IPS DF 4.7 (cell line): Measurements from ENCODE around the gene COL4A4.
A peak's percentile ranks its signal among the peaks of the same experiment; 100 is the strongest.

ENCODE experiments used
- DNase-seq: peaks from one replicate; pipeline ENCODE4 v3.0.0-alpha.2; 2013; ENCODE audit warnings: low spot score; ENCODE audit errors: extremely low read depth

Gene COL4A4

GRCh38 chr2:227033471-227034148 lies 130.4 kb downstream of the COL4A4 start:
- DNase-seq: peak; percentile 74

GRCh38 chr2:227031379-227031778 lies 132.6 kb downstream of the COL4A4 start:
- no peak for DNase-seq

DNA sequence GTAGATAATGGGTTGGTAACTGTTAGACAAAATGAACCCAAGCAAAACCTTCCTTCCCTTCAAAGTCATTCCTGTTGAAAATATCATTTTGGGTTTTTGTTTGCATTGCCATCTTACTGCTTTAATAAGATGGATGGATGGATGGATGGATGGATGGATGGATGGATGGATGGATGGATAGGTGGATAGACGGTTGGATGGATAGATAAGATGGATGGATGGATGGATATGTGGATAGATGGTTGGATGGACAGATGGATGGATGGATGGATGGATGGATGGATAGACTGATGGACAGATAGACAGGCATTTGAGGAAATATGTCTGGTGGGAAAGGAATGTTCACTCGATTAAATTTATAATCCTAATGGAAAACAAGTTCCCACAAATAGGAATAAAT lies 133.2 kb downstream of the COL4A4 start:
- no peak for DNase-seq

DNA sequence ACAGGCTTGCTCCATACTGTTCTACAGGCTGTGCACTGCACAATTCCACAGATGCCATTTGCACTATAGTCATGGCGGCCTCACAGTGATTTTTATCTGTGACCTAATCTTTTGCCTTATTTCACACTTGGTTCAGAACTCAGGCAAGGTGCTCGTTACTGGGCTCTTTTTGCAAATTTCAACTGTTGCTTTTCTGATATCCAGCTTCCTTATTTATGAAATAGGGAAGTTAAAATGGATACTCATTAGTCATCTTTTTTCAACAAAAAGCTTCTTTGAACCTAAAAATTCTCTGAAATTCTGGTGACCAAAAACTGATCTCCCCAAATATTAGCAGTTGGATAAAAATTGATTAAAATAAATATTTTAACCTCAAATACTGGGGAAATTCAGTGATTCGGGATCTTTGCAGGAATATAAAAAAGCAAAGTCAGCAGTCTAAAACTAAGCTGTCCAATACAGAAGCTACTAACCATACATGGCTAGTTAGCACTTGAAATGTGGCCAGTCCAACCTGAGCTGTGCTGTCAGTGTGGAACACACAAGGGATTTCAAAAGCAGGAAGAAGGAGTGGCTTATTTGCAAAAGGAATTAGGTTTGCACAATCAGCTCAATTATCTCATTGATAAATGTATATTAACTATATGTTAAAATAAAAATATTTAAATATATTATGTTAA lies 134.4 kb downstream of the COL4A4 start:
- DNase-seq: no peak

GRCh38 chr2:227025510-227025909 lies 138.5 kb downstream of the COL4A4 start:
- DNase-seq: no peak

DNA sequence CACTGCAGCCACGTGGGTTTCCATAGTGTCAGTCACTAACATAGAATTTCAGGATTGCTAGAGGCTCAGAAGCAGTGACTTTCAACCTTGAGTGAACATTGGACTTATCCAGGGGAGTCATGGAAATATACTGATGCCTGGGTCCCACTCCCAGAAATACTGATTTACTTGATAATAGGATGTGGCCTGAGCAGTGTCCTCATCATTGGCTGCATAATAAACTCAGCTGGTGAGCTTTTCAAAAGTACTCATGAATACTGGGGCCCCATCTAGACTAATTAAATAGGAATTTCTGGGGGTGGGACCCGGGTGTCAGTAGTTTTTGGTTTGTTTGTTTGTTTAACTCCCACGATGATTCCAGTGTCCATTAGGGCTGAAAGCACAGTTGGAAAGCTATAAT lies 141.4 kb downstream of the COL4A4 start:
- no peak for DNase-seq

DNA sequence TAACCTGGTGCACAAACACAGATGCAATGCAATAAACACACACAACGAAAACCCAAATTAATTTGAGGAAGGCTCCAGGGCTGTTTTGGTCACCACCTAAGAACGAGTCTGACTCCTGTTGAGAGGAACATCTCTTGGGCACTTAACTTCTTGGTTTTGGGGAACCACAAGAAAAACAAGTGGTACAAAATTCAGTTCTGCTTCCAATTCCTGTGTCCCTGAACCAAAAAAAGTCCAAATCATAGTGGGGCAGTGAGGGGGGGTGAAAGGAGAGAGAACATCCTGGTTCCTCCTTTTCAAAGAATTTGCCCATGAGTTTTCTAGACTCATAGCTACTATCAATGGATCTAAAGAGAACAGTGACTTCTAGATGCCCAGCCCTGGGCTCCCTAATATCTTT lies 143.6 kb downstream of the COL4A4 start:
- no peak for DNase-seq

- DNase-seq: no peak
These were observed 147.1 kb downstream of the COL4A4 start for GRCh38 chr2:227016894-227017293.

DNA sequence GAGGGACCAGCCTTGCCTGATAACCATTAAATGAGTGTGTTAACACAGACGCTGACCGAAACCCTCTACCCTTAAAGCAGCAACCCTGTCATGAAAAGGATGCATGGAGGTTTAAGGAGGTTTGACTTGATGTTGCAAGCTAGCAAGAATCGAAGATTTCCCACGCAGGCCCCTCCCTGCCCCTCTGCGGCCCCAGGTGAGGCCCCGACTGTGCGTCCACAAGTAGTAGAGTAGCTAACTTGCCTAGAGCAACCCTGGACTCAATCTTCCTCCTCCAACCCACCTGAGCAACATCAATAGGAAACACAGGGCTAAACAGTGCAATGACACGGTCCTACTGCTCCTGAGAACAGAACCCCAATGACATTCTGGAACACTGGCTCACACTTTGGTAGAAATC lies 150.1 kb downstream of the COL4A4 start:
- no peak for DNase-seq

- no peak for DNase-seq
These were observed 150.7 kb downstream of the COL4A4 start for GRCh38 chr2:227013330-227013729.

- DNase-seq: no peak
These were observed 153.6 kb downstream of the COL4A4 start for GRCh38 chr2:227010433-227010832.

DNA sequence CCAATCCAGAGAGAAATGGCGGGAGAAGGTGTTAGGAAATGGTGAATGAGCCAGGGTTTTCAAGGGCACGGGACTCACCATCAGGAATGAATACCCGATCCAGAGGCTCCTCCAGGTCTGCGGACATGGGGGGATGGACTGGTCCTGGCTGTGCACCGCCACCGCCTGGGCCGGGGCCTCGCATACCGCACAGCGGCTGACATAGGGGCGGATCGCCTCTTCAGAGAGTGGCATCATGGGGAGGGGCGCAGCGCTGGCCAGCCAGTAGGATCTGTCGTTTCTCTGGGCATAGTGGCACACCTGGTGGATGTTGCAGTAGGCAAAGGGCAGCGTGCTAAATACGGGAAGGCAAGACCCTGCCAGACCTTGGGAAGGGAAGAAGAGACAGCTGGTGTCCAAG lies 156.1 kb downstream of the COL4A4 start:
- no peak for DNase-seq

- no peak for DNase-seq
These were observed 156.9 kb downstream of the COL4A4 start for GRCh38 chr2:227007148-227007547.

DNA sequence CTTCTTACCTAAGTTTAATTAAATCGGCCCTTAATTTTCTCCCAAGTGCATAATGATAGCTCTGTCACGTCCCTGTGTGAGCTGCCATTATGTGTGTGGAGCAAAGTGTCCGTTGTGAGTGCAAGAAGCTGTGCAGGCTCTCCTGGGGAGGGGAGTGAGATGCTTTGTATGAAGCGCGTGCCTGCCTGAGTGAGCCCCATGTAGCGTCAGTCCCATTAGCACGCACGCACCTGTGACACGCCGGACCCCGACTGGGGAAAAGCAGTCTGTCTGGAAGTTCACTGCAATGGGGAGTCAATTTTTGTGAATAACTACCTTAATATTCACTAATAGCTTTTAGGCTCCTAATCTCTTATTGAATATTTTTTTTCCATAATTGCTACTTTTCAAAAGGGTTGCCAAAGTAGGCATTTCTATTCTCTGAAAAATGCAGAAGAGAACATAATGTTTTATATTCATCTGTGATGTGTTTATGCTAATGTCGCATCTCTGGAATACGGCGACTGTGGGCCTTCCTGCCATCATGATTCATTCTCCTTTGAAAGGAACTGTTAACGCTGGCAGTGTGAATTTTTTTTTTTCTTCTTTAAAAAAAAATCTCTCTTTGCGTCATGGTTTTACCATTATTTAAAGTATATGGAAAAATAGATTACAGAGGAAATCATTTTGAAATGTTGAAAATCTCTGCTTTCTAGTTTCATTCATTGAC lies 157.7 kb downstream of the COL4A4 start:
- DNase-seq: no peak

DNA sequence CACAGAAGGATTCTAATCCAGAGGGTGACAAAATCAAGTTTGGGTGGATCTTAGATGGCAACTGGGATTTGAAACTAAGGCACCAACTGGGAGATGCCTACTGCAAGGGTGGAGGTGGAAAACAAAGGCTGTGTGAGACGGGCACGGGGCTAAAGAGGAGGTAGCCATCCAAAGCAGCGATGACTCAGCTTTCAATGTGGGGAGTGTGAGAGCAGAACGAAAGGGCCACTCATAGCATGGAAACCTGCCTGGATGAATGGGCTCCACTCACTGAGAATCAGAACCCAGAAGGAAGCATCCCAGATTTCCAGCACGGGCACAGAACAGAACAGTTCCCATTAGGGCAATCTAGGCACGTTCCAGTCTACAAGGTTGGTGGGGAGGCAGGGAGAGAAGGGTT lies 159.5 kb downstream of the COL4A4 start:
- DNase-seq: no peak

GRCh38 chr2:227000123-227000522 lies 163.9 kb downstream of the COL4A4 start:
- no peak for DNase-seq

DNA sequence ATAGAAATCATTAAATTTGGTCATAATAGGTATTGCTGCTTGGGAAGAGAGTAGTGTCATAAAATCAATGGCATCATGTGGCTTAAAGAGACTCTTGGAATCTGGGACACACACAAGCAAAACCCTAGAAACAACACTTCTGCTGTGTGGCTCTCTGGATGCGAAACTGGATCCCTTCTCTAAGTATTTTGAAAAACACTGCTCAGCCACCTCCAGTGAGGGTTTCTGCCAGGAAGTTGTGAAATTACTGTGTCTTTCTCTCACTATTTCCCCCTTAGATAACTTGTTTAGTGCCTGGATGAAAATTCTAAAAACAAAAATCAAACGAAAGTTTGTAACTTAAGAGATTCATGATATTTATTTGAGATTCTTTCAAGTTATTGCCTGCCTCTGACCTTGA lies 164.3 kb downstream of the COL4A4 start:
- DNase-seq: no peak

DNA sequence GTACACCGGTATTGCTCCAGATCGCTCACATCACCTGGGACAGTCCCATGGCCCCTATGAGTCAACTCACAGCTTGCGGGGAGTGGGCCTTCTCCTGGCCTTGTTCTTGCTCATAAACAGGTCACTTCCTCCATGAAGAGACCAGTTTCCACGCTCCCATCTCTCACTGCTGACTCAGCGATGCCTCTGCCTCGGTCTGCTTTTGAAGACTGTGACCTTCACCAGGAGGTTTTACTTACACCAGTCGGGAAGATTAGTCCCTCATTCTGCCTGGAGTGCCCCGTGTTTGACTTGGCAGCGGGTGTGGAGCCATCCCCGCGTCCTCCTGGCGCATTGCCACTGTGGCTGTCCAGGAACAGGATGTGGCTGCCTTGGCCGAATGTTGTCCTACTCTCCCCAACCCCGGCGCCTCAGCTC lies 168.4 kb downstream of the COL4A4 start:
- no peak for DNase-seq

DNA sequence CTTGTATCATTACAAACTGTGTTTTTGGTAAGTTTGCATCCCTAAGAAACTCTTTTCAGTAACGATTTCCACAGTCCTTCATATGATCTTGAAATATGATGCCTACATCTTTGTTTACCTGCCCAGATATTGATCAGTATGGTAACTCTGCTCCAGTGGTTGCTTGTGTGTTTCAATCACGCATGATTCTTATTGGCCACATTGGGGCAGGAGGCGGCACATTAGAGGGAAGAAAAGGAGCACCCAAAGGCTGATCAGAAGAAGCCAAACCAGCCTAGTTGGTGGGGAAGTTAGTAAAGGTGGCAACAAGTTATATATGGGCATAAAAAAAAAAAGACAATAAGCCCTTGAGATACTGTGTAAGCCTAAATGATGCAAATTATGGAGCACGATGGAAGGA lies 169.2 kb downstream of the COL4A4 start:
- no peak for DNase-seq

DNA sequence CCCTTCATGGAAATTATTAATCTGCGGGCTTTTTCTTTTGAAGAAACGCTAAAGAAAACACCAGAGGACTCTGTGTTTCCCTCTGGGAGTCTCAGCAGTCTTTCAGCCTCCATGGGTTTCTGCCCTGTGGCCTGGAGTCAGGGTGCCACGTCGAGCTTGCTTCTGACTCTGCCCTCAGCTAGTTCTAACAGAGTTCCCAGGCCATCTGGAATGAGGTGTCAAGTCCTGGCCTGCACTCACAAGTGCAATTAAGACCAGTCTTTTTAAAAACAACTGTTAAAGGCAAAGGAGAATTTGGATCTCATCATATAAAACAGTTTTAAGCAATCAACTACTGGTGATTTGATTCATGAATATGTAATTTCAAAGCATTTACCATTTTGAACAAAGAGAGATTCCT lies 170.8 kb downstream of the COL4A4 start:
- no peak for DNase-seq

DNA sequence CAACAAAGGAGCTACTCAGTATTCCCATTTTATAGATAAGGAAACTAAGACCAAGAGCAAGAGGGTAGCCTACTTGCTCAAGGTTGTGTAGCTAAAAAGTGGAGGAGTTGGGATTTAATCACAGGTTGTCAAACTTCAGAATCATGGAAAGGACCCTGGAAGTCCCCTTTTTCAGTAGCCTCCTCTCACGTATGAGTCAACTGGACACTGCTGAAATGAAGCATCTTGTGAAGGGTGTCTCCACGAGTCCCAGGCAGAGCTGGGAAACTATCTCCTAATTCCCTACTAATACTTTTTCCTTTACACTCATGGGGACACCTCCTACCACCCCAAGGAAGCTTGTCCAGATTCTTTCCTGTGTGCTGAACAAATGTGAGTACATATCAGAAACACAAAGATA lies 172.3 kb downstream of the COL4A4 start:
- DNase-seq: no peak

DNA sequence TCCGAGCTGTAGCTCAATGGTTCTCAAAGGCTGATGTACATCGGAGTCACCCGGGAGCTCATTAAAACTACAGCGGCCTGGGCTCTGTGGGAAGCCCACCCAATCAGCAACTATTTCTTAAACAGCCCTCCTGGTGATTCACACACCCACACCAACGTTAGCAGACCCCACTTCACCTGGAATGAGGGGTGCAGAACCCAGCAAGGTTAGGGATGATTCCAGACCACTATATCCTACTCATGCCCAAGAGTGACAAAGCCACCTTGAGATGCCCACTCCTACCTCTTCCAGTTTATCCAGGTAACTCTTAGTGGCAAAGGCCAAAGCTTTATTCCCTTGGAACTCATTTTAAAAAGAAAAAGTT lies 178.4 kb downstream of the COL4A4 start:
- DNase-seq: no peak
